ENCODE results near the gene TPH1.
A peak's percentile ranks its signal among the peaks of the same experiment; 100 is the strongest.

The TPH1 gene

GRCh38 chr11:18046116-18046777 lies at the start of gene TPH1:
TPH1 (minus strand) TSS chr11:18046269; CDS start chr11:18040762, 5,507 bp downstream.
- no peak for DNase-seq

GRCh38 chr11:18093959-18094358 lies 47.9 kb upstream of the TPH1 start:
- DNase-seq, result no peak

GRCh38 chr11:18091731-18092130 lies 45.7 kb upstream of the TPH1 start:
- no peak for DNase-seq

- no peak for DNase-seq
These were observed 42.9 kb upstream of the TPH1 start for GRCh38 chr11:18088966-18089365.

GRCh38 chr11:18088366-18088765 lies 42.3 kb upstream of the TPH1 start:
- no peak for DNase-seq

- no peak for DNase-seq
These were observed 35.5 kb upstream of the TPH1 start for GRCh38 chr11:18081551-18081950.

GRCh38 chr11:18080451-18080850 lies 34.4 kb upstream of the TPH1 start:
- DNase-seq, result no peak

GRCh38 chr11:18078909-18079308 lies 32.8 kb upstream of the TPH1 start:
- DNase-seq, result no peak

GRCh38 chr11:18075444-18075843 lies 29.4 kb upstream of the TPH1 start:
- DNase-seq, result no peak

GRCh38 chr11:18071098-18071705 lies 25.1 kb upstream of the TPH1 start:
- DNase-seq, result no peak

- DNase-seq, result no peak
These were observed 21.3 kb upstream of the TPH1 start for GRCh38 chr11:18067372-18067771.

GRCh38 chr11:18066626-18067025 lies 20.6 kb upstream of the TPH1 start:
- no peak for DNase-seq

- no peak for DNase-seq
These were observed 19.5 kb upstream of the TPH1 start for GRCh38 chr11:18065572-18065971.

- peak; percentile 53 for DNase-seq
These were observed 18.5 kb upstream of the TPH1 start for GRCh38 chr11:18064450-18065054.

GRCh38 chr11:18063862-18064434 lies 17.9 kb upstream of the TPH1 start:
- peak; percentile 91 for DNase-seq

GRCh38 chr11:18063125-18063524 lies 17.1 kb upstream of the TPH1 start:
- DNase-seq, result no peak

GRCh38 chr11:18061351-18061750 lies 15.3 kb upstream of the TPH1 start:
- DNase-seq, result no peak

- DNase-seq, result no peak
These were observed 10.6 kb upstream of the TPH1 start for GRCh38 chr11:18056561-18057181.

GRCh38 chr11:18054511-18055103 lies 8.5 kb upstream of the TPH1 start:
- DNase-seq, result no peak

- no peak for DNase-seq
These were observed 4.8 kb upstream of the TPH1 start for GRCh38 chr11:18050848-18051247.

GRCh38 chr11:18036456-18036855 lies 9.6 kb downstream of the TPH1 start:
- DNase-seq, result peak; percentile 71

GRCh38 chr11:18027475-18027874 lies 18.6 kb downstream of the TPH1 start:
- DNase-seq, result no peak

GRCh38 chr11:18022419-18022818 lies 23.6 kb downstream of the TPH1 start:
- no peak for DNase-seq
